PC-9 (cell line): ENCODE measurements around the gene PTPRT. TPM values are rescaled to one million over a fixed set of nuclear protein-coding genes. Genes with fewer than 3 reads are reported as not detected.

ENCODE experiments used
- BruUV-seq: library from RNA; stranded (reverse); fragments of 400-500 nt; replicated peaks from 2 replicates; lab custom pipeline; 2021; lab: Mats Ljungman, UMichigan
- CTCF ChIA-PET: fragments of 300-600 bp; sonication (Branson Sonifier 250); formaldehyde crosslinking; loops from one replicate; lab custom pipeline; 2022; ENCODE audit warnings: antibody characterized with exemption; lab: Charles Lee
- POLR2A ChIA-PET: fragments of 300-600 bp; sonication (Branson Sonifier 250); formaldehyde crosslinking; loops from one replicate; lab custom pipeline; 2022; ENCODE audit warnings: antibody characterized with exemption; ENCODE audit not compliant: unreplicated experiment; lab: Charles Lee
- DNase-seq, 2 experiments: peaks; one replicate each; pipeline versions ENCODE4 v3.0.0 to v3.0.0-alpha.2; 2015 to 2022; ENCODE audit warnings: mixed read lengths in 1 of 2
- H2AFZ ChIP-seq: fragments of 200-600 bp; sonication (generic); 2 replicates; pipeline ENCODE4 v1.8.1; 2017; ENCODE audit warnings: antibody characterized with exemption
- H3F3A ChIP-seq: fragments of 200-600 bp; sonication (generic); 2 replicates; pipeline ENCODE4 v1.8.1; 2017; ENCODE audit warnings: antibody characterized with exemption, mild to moderate bottlenecking, low read depth; ENCODE audit not compliant: insufficient read depth
- H3K27ac ChIP-seq: fragments of 200-600 bp; sonication (generic); 2 replicates; pipeline ENCODE4 v1.6.1; 2016; ENCODE audit warnings: mixed run types
- H3K27me3 ChIP-seq: fragments of 200-600 bp; sonication (generic); 2 replicates; pipeline ENCODE4 v1.6.1; 2016; ENCODE audit warnings: low read depth, mixed run types; ENCODE audit not compliant: insufficient read depth
- H3K36me3 ChIP-seq: fragments of 200-600 bp; sonication (generic); 2 replicates; pipeline ENCODE4 v1.6.1; 2016; ENCODE audit warnings: low read depth, mixed run types
- H3K4me1 ChIP-seq: fragments of 200-600 bp; sonication (generic); replicated peaks from 2 replicates; pipeline ENCODE4 v1.6.1; 2016; ENCODE audit warnings: mixed run types; ENCODE audit not compliant: insufficient read depth
- H3K4me2 ChIP-seq: fragments of 200-600 bp; sonication (generic); 2 replicates; pipeline ENCODE4 v1.6.1; 2017; ENCODE audit warnings: mixed run types
- H3K4me3 ChIP-seq: fragments of 200-600 bp; sonication (generic); 2 replicates; pipeline ENCODE4 v1.6.1; 2016; ENCODE audit warnings: mixed run types
- H3K79me2 ChIP-seq: fragments of 200-600 bp; sonication (generic); 2 replicates; pipeline ENCODE4 v1.6.1; 2017; ENCODE audit warnings: low read depth, mixed run types
- H3K9me2 ChIP-seq: fragments of 200-600 bp; sonication (generic); 2 replicates; pipeline ENCODE4 v1.8.1; 2017; ENCODE audit warnings: mild to moderate bottlenecking; ENCODE audit not compliant: insufficient read depth
- H3K9me3 ChIP-seq: fragments of 200-600 bp; sonication (generic); 2 replicates; pipeline ENCODE4 v1.8.1; 2016; ENCODE audit warnings: low read depth; ENCODE audit not compliant: insufficient read depth
- H4K20me1 ChIP-seq: fragments of 200-600 bp; sonication (generic); 2 replicates; pipeline ENCODE4 v1.8.1; 2017; ENCODE audit not compliant: insufficient read depth
- CTCF ChIP-seq: fragments of 200-600 bp; sonication (generic); conservative IDR thresholded peaks from 2 replicates; pipeline ENCODE4 v1.6.1; 2017; ENCODE audit warnings: mixed run types, antibody characterized with exemption, mild to moderate bottlenecking, moderate library complexity
- EZH2 ChIP-seq: fragments of 200-600 bp; sonication (generic); IDR thresholded peaks from 2 replicates; pipeline ENCODE4 v1.8.0; 2017; ENCODE audit warnings: antibody characterized with exemption, low read depth
- intact Hi-C: fragments of 100-400 bp; cut with micrococcal nuclease; formaldehyde crosslinking; loops from one replicate; pipeline ENCODE4 v1.10.0; 2022; ENCODE audit not compliant: unreplicated experiment
- total RNA-seq: library from RNA; stranded (reverse); gene quantifications from 2 replicates; pipeline ENCODE4 v1.2.3, GENCODE V29; 2021

The PTPRT gene
- total RNA-seq, 1 experiment from 2014 or later = not detected

GRCh38 chr20:42274986-42275385, 914.7 kb downstream of the PTPRT start:
- Histone ChIP-seq H4K20me1 (no peaks in the 10 kb centered on the region), H3F3A (no peaks in the 10 kb centered on the region)

GRCh38 chr20:42272516-42272915, 917.2 kb downstream of the PTPRT start:
- Histone ChIP-seq H3K27ac (no peak overlapping the region), H3K4me3 (no peak overlapping the region), H3K79me2 (no peaks in the 10 kb centered on the region), H3K4me1 (no peaks in the 10 kb centered on the region), H4K20me1 (no peaks in the 10 kb centered on the region), H3K36me3 (no peaks in the 10 kb centered on the region), H3K9me2 (no peaks in the 10 kb centered on the region), H3F3A (no peaks in the 10 kb centered on the region), H2AFZ (no peak overlapping the region), H3K27me3 (no peaks in the 10 kb centered on the region), H3K4me2 (no peak overlapping the region), H3K9me3 (no peaks in the 10 kb centered on the region)
- CTCF ChIA-PET = no interaction called here
- no TSS peak for BruUV-seq
- TF ChIP-seq CTCF (no peak), EZH2 (no peak)
- intact Hi-C loops = no loop called here
- DNase-seq = no peak
- POLR2A ChIA-PET = no interaction called here

More at GRCh38 chr20:42274986-42275385, 914.7 kb downstream of the PTPRT start:
- Histone ChIP-seq H3K79me2 (no peaks in the 10 kb centered on the region), H3K4me3 (no peak overlapping the region), H3K36me3 (no peaks in the 10 kb centered on the region), H3K27me3 (no peaks in the 10 kb centered on the region), H3K4me1 (no peaks in the 10 kb centered on the region), H3K9me2 (no peaks in the 10 kb centered on the region), H2AFZ (no peak overlapping the region), H3K27ac (no peak overlapping the region), H3K4me2 (no peak overlapping the region), H3K9me3 (no peaks in the 10 kb centered on the region)
- POLR2A ChIA-PET = no interaction called here
- BruUV-seq = no TSS peak
- TF ChIP-seq EZH2 (no peak), CTCF (no peak)
- intact Hi-C loops = no loop called here
- CTCF ChIA-PET = no interaction called here
- no peak for DNase-seq

GRCh38 chr20:42270539-42270938, 919.2 kb downstream of the PTPRT start:
- no peaks in the 10 kb centered on the region for H3K9me2 ChIP-seq
- H2AFZ ChIP-seq = no peak overlapping the region
- no peaks in the 10 kb centered on the region for H4K20me1 ChIP-seq
- no peak overlapping the region for H3K4me3 ChIP-seq
- POLR2A ChIA-PET = no interaction called here
- H3K4me2 ChIP-seq = no peak overlapping the region
- BruUV-seq = no TSS peak
- no peaks in the 10 kb centered on the region for H3K79me2 ChIP-seq
- TF ChIP-seq CTCF = no peak
- TF ChIP-seq EZH2 = no peak
- intact Hi-C loops = no loop called here
- no peaks in the 10 kb centered on the region for H3F3A ChIP-seq
- no peak for DNase-seq
- H3K9me3 ChIP-seq = no peaks in the 10 kb centered on the region
- no peaks in the 10 kb centered on the region for H3K27me3 ChIP-seq
- CTCF ChIA-PET = no interaction called here
- no peaks in the 10 kb centered on the region for H3K36me3 ChIP-seq
- H3K4me1 ChIP-seq = no peaks in the 10 kb centered on the region
- H3K27ac ChIP-seq = no peak overlapping the region
